ENCODE data around the gene NEXN.

- TF ChIP-seq CTCF (IDR thresholded peaks at IDR 0.05; ENCODE audit: insufficient read depth, low read length) (no peak), SPI1 (IDR thresholded peaks at IDR 0.05; ENCODE audit: borderline replicate concordance, low read depth) (no peak)
These were observed 11.4 kb downstream of the NEXN start for GRCh38 chr1:77899647-77900320.

Measured in HL-60 (cell line).